GM18519 (cell line): ENCODE measurements around the gene TFDP2.
"Not testable (repeated sequence)": the region's sequence is repeated elsewhere in the genome, so short reads cannot be mapped to it uniquely, and the experiment has no call there.

Experiments
- ATAC-seq: cut with Tn5 transposase; IDR thresholded peaks from one replicate; pipeline ENCODE4 v1.9.1; 2021; ENCODE audit warnings: mild to moderate bottlenecking, moderate library complexity; ENCODE audit not compliant: unreplicated experiment, low FRiP score

TFDP2 gene

GRCh38 chr3:142077859-142078500 lies 71.4 kb downstream of the TFDP2 start:
- ATAC-seq = no peak

GRCh38 chr3:142077155-142077858 lies 72.0 kb downstream of the TFDP2 start:
- no peak for ATAC-seq

GRCh38 chr3:142075656-142076055 lies 73.7 kb downstream of the TFDP2 start:
- ATAC-seq = not testable (repeated sequence)

- ATAC-seq = no peak
These were observed 76.5 kb downstream of the TFDP2 start for GRCh38 chr3:142072816-142073215.

GRCh38 chr3:142065932-142066331 lies 83.4 kb downstream of the TFDP2 start:
- ATAC-seq = no peak

GRCh38 chr3:142065344-142065743 lies 84.0 kb downstream of the TFDP2 start:
- no peak for ATAC-seq

- no peak for ATAC-seq
These were observed 84.9 kb downstream of the TFDP2 start for GRCh38 chr3:142064454-142064853.

GRCh38 chr3:142057331-142057725 lies 92.0 kb downstream of the TFDP2 start:
- no peak for ATAC-seq

GRCh38 chr3:142056656-142057330 lies 92.6 kb downstream of the TFDP2 start:
- ATAC-seq = no peak

GRCh38 chr3:142053835-142054234 lies 95.5 kb downstream of the TFDP2 start:
- ATAC-seq = no peak

- no peak for ATAC-seq
These were observed 96.1 kb downstream of the TFDP2 start for GRCh38 chr3:142053244-142053643.

GRCh38 chr3:142051351-142051750 lies 98.0 kb downstream of the TFDP2 start:
- no peak for ATAC-seq

- no peak for ATAC-seq
These were observed 102.3 kb downstream of the TFDP2 start for GRCh38 chr3:142047021-142047369.

GRCh38 chr3:142046320-142047020 lies 102.9 kb downstream of the TFDP2 start:
- no peak for ATAC-seq

- ATAC-seq = no peak
These were observed 108.3 kb downstream of the TFDP2 start for GRCh38 chr3:142040941-142041491.

GRCh38 chr3:142035308-142035922 lies 113.9 kb downstream of the TFDP2 start:
- no peak for ATAC-seq

GRCh38 chr3:142033292-142033691 lies 116.1 kb downstream of the TFDP2 start:
- no peak for ATAC-seq

- ATAC-seq = no peak
These were observed 117.8 kb downstream of the TFDP2 start for GRCh38 chr3:142031575-142031974.

- no peak for ATAC-seq
These were observed 119.6 kb downstream of the TFDP2 start for GRCh38 chr3:142029791-142030190.

- no peak for ATAC-seq
These were observed 120.2 kb downstream of the TFDP2 start for GRCh38 chr3:142029052-142029642.
